Fibroblast of pulmonary artery (primary cell): ENCODE measurements around the gene TM7SF2.
A peak's percentile ranks its signal among the peaks of the same experiment; 100 is the strongest.

ENCODE experiments used
- DNase-seq: peaks from one replicate; pipeline ENCODE4 v3.0.0-alpha.2; 2010; ENCODE audit warnings: low read depth
- H3K4me3 ChIP-seq: replicated peaks from 2 replicates; pipeline ENCODE4 v1.5.1; 2011; ENCODE audit warnings: low read depth, mild to moderate bottlenecking, control low read depth, low read length, moderate library complexity
- CTCF ChIP-seq: IDR thresholded peaks from 2 replicates; pipeline ENCODE4 v1.5.1; 2011; ENCODE audit warnings: mild to moderate bottlenecking, control low read depth, low read length, inconsistent platforms; ENCODE audit errors: missing control alignments

The TM7SF2 gene

GRCh38 chr11:65087827-65088226 is 23.8 kb upstream of the TM7SF2 start:
- H3K4me3 ChIP-seq = no peak overlapping the region
- TF ChIP-seq CTCF = no peak
- no peak for DNase-seq

GRCh38 chr11:65089621-65090020 is 22.1 kb upstream of the TM7SF2 start:
- TF ChIP-seq CTCF = no peak
- no peak overlapping the region for H3K4me3 ChIP-seq
- no peak for DNase-seq

GRCh38 chr11:65090628-65091027 is 21.0 kb upstream of the TM7SF2 start:
- DNase-seq = no peak
- no peak for TF ChIP-seq CTCF
- no peak overlapping the region for H3K4me3 ChIP-seq

- peak overlapping the region; percentile 69 for H3K4me3 ChIP-seq
- no peak for TF ChIP-seq CTCF
Observed at GRCh38 chr11:65095427-65095826, 16.2 kb upstream of the TM7SF2 start.

GRCh38 chr11:65095974-65096806 is 15.5 kb upstream of the TM7SF2 start, which contains the start of gene VPS51:
Gene VPS51, plus strand, starts transcription at chr11:65096214. Its CDS starts 37 bp downstream, at chr11:65096251.
- DNase-seq = peak; percentile 95
- no peak for TF ChIP-seq CTCF
- H3K4me3 ChIP-seq = peak within 1 kb of the TSS; percentile 69

More at GRCh38 chr11:65095427-65095826, 16.2 kb upstream of the TM7SF2 start:
- no peak for DNase-seq

GRCh38 chr11:65096926-65097325 is 14.7 kb upstream of the TM7SF2 start:
- DNase-seq = no peak
- peak overlapping the region; percentile 69 for H3K4me3 ChIP-seq
- TF ChIP-seq CTCF = no peak
